Endothelial cell (in vitro differentiated cells): ENCODE data around the gene WDR37. TPM values are rescaled to one million over a fixed set of nuclear protein-coding genes. Genes with fewer than 3 reads are reported as not detected.
A peak's percentile ranks its signal among the peaks of the same experiment; 100 is the strongest.

Experiments
- DNase-seq: peaks from one replicate; pipeline ENCODE4 v3.0.0; 2021; ENCODE audit warnings: low spot score
- H3K27ac Mint-ChIP-seq: one replicate; pipeline ENCODE4 v1.8.0; 2021; ENCODE audit warnings: mixed read lengths, inconsistent platforms; ENCODE audit not compliant: unreplicated experiment
- H3K27me3 Mint-ChIP-seq: one replicate; pipeline ENCODE4 v1.8.0; 2021; ENCODE audit warnings: mild to moderate bottlenecking, moderate library complexity, mixed read lengths, inconsistent platforms; ENCODE audit not compliant: unreplicated experiment
- H3K36me3 Mint-ChIP-seq: one replicate; pipeline ENCODE4 v1.8.0; 2021; ENCODE audit warnings: mild to moderate bottlenecking, low read depth, mixed read lengths, inconsistent platforms; ENCODE audit not compliant: unreplicated experiment
- H3K4me1 Mint-ChIP-seq: one replicate; pipeline ENCODE4 v1.8.0; 2021; ENCODE audit warnings: mild to moderate bottlenecking, mixed read lengths, inconsistent platforms; ENCODE audit not compliant: unreplicated experiment
- H3K4me3 Mint-ChIP-seq: one replicate; pipeline ENCODE4 v1.8.0; 2021; ENCODE audit warnings: mild to moderate bottlenecking, mixed read lengths, inconsistent platforms; ENCODE audit not compliant: unreplicated experiment
- H3K9me3 Mint-ChIP-seq: one replicate; pipeline ENCODE4 v1.8.0; 2021; ENCODE audit warnings: mixed read lengths, inconsistent platforms; ENCODE audit not compliant: unreplicated experiment
- total RNA-seq: library from RNA; stranded (reverse); fragmentation: NEBNext Ultra II Directional; extraction: Animal tissue kit (Norgen Biotek cat#: 25700); gene quantifications from one replicate; pipeline ENCODE4 v1.2.1, GENCODE V29; 2021; ENCODE audit not compliant: unreplicated experiment
- TF ChIP-seq, protein P1 (sequence below): fragments of 200-600 bp; sonication (generic); IDR thresholded peaks from one replicate; pipeline ENCODE4 v1.5.0; 2021; ENCODE audit warnings: antibody characterized with exemption; ENCODE audit not compliant: unreplicated experiment

Gene WDR37
- total RNA-seq, 1 donor from 2014 or later: 32.6 TPM

DNA sequence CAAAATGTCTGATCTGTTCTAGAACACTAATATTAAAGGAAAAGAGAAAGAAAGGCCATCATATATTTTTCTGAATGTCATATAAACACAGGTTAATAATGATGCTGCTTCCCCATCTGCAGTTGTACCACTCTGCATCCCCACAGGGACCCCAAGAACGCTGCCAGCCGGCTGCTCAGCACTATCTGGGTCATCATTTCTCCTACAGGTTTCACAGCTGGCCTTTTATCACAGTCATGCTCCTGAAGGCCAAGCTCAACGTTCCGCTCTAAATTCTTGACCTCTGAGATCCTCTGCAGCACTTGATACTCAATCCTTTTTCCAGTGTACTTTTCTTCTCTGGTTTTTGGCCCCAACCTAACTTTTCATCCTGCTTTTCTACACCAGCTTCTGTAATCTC, 12.0 kb upstream of the WDR37 start:
- DNase-seq: no peak
- H3K4me1 Mint-ChIP-seq: peaks cover 35% of the 10 kb centered on the region
- H3K36me3 Mint-ChIP-seq: peaks cover 4% of the 10 kb centered on the region
- H3K27me3 Mint-ChIP-seq: peaks cover 2% of the 10 kb centered on the region
- peak overlapping the region; percentile 68 for H3K4me3 Mint-ChIP-seq
- TF ChIP-seq, protein P1, sequence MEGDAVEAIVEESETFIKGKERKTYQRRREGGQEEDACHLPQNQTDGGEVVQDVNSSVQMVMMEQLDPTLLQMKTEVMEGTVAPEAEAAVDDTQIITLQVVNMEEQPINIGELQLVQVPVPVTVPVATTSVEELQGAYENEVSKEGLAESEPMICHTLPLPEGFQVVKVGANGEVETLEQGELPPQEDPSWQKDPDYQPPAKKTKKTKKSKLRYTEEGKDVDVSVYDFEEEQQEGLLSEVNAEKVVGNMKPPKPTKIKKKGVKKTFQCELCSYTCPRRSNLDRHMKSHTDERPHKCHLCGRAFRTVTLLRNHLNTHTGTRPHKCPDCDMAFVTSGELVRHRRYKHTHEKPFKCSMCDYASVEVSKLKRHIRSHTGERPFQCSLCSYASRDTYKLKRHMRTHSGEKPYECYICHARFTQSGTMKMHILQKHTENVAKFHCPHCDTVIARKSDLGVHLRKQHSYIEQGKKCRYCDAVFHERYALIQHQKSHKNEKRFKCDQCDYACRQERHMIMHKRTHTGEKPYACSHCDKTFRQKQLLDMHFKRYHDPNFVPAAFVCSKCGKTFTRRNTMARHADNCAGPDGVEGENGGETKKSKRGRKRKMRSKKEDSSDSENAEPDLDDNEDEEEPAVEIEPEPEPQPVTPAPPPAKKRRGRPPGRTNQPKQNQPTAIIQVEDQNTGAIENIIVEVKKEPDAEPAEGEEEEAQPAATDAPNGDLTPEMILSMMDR: no peak
- peak overlapping the region; percentile 85 for H3K27ac Mint-ChIP-seq
- no peaks in the 10 kb centered on the region for H3K9me3 Mint-ChIP-seq

DNA sequence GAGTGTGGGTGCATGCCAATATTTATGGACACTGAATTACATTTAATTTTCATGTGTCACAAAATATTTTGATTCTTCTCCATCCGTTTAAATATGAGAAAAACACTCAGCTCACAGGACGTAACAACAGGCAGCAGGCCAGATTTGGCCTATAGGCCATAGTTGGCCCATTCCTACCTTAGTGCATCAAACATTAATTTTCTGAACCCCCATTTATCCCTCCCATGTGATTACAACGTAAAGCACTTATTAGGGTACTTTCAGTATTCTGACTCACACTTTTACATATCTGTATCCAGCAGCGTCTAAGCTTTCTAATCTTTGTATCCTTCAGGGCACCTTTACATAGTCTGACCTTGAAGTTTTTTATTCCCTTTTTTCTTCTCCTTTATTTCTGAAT, 11.2 kb upstream of the WDR37 start:
- Mint-ChIP-seq H3K27me3 (peaks cover 2% of the 10 kb centered on the region), H3K4me3 (peak overlapping the region; percentile 30), H3K27ac (peak overlapping the region; percentile 61), H3K36me3 (peaks cover 4% of the 10 kb centered on the region), H3K4me1 (peaks cover 35% of the 10 kb centered on the region), H3K9me3 (no peaks in the 10 kb centered on the region)
- TF ChIP-seq, protein P1: no peak
- no peak for DNase-seq

DNA sequence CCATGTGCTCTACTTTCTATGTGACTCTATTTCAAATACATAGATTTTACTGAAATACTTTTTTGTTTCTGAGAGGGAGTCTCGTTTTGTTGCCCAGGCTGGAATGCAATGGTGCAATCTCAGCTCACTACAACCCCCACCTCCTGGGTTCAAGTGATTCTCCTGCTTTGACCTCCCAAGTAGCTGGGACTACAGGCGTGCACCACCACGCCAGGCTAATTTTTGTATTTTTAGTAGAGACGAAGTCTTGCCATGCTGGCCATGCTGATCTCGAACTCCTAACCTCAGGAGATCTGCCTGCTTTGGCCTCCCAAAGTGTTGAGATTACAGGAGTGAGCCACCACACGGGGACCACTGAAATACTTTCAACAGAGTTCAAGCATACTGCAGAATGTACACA, 10.8 kb upstream of the WDR37 start:
- H3K27ac Mint-ChIP-seq: peak overlapping the region; percentile 52
- TF ChIP-seq, protein P1: no peak

DNA sequence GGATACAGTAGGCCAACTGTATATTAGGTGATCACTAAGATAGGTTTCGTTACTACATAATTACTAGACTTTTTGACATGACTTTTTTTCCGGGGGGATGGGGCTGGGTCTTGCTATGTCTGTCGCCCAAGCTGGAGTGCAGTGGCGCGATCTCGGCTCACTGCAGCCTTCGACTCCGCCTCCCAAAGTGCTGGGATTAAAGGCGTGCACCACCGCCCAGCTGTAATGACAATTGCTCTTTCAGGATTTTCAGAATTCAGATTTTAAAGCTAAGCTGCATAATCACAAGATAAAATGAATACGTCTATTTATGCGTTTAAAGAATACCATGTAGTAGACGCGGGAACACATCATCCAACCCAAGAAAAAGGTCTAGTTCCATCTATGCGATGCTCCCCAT, 8.2 kb upstream of the WDR37 start:
- Mint-ChIP-seq H3K27ac (peak overlapping the region; percentile 88), H3K9me3 (no peaks in the 10 kb centered on the region), H3K36me3 (peaks cover 4% of the 10 kb centered on the region), H3K27me3 (peaks cover 2% of the 10 kb centered on the region), H3K4me1 (peaks cover 42% of the 10 kb centered on the region), H3K4me3 (peak overlapping the region; percentile 99)
- TF ChIP-seq, protein P1: no peak
- peak; percentile 17 for DNase-seq

More for the DNA sequence above, 10.8 kb upstream of the WDR37 start:
- DNase-seq: no peak
- H3K4me1 Mint-ChIP-seq: peaks cover 37% of the 10 kb centered on the region
- H3K4me3 Mint-ChIP-seq: peak overlapping the region; percentile 84
- H3K9me3 Mint-ChIP-seq: no peaks in the 10 kb centered on the region
- H3K27me3 Mint-ChIP-seq: peaks cover 2% of the 10 kb centered on the region
- H3K36me3 Mint-ChIP-seq: peaks cover 4% of the 10 kb centered on the region

DNA sequence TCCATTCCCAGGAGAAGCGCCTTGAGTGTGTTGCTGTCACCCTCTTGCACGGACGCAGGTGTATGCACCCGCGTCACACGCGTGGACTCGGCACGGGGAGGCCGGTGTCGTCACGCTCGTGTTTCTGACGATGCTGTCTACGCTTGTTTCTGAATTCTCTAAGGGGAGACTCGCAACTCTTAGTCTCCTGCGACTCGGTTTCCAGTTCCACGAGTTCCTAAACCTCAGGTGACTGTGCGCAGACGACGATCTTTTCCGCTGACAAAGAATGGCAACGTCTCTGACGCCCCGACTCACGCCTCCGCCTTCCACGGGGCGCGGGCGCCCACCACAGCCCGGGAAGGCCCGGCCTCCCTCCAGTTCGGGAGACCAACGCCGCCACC, 7.8 kb upstream of the WDR37 start:
- H3K4me1 Mint-ChIP-seq: peaks cover 38% of the 10 kb centered on the region
- H3K27ac Mint-ChIP-seq: peak overlapping the region; percentile 88
- TF ChIP-seq, protein P1: no peak
- H3K27me3 Mint-ChIP-seq: peaks cover 2% of the 10 kb centered on the region
- peaks cover 4% of the 10 kb centered on the region for H3K36me3 Mint-ChIP-seq
- no peak for DNase-seq
- no peaks in the 10 kb centered on the region for H3K9me3 Mint-ChIP-seq
- peak overlapping the region; percentile 99 for H3K4me3 Mint-ChIP-seq
